NCI-H2081 treated with DMSO at 0.1 percent for 48 hours (cell line): Measurements from ENCODE around the gene CHD9.
A peak's percentile ranks its signal among the peaks of the same experiment; 100 is the strongest.

Experiments
- DNase-seq: peaks from one replicate; lab custom pipeline; 2025; lab: John Stamatoyannopoulos, UW

CHD9 gene

DNA sequence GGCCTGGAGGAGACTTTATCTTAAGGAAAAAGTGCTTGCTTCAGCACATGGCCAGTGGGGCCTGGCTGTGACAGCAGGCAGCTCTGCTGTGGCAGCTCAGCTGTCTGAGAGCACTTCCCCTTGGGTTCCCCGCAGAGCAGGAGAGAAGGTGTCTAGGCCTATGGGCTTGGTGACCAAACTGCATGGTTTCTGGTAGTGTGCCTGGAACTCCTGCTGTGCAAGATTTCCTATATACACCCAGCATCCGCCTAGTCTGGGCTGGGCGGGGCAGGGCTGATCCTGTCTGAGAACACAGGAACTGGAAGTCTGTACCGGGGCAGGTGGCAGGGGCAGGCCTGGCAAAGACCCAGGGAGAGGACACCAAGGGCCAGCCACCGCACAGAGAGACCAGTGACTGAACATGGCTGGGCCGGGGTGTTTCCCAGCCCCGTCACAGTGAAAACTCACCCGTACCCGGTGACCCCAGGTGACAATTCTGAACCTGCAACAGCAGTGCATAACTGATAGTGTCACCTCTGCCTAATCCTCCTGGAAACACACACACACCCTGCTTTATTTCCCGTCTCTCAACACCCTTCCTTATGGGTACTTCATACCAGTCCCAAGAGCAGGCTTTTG, 39.3 kb downstream of the CHD9 start:
- DNase-seq, result peak; percentile 33

- DNase-seq, result no peak
These were observed 42.4 kb downstream of the CHD9 start for GRCh38 chr16:53097190-53097589.

GRCh38 chr16:53098526-53099317, 43.9 kb downstream of the CHD9 start:
- DNase-seq, result no peak

DNA sequence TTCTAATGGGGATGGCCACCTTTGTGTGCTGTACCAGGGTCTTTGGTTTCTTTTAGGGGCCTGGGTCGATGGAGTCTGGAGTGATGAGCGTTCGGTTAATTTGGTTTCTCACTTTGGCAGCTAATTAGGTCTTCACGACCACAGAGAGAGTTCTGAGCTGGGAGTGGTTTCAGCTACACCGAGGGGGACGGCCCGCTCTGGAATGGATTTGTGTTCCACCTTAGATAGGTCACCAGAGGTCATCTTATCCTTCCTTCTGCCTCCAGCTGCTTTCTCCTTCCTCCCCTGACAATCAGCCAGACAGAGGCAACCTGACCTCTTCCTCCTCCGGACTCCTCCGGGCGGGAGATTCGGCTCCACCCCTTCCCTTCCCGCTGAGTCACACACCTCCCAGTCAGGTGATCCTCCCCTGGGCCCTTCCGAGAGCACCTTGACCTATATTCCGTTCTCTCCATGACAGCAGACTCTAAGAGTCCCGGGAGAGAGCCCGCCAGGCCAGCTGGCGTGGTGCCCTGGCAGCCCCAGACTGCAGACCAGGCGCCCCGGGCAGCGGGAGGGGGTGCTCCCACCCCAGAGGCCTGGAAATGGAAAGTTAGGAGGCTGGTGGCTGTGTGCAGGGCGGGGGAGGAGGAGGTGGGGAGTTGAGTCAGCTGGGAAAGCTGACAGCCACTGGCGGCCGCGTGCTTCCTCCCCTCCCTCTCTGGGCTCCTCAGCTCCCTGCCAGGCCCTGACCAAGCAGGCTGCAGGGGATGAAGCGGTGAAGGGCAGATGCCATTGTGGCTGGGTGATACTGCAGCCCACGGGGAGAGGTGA, 44.7 kb downstream of the CHD9 start:
- peak; percentile 52 for DNase-seq

- DNase-seq, result no peak
These were observed 45.4 kb downstream of the CHD9 start for GRCh38 chr16:53100131-53100748.

- DNase-seq, result no peak
These were observed 46.1 kb downstream of the CHD9 start for GRCh38 chr16:53100889-53101288.

- DNase-seq, result no peak
These were observed 49.0 kb downstream of the CHD9 start for GRCh38 chr16:53103811-53104210.

GRCh38 chr16:53105565-53105964, 50.8 kb downstream of the CHD9 start:
- DNase-seq, result no peak

DNA sequence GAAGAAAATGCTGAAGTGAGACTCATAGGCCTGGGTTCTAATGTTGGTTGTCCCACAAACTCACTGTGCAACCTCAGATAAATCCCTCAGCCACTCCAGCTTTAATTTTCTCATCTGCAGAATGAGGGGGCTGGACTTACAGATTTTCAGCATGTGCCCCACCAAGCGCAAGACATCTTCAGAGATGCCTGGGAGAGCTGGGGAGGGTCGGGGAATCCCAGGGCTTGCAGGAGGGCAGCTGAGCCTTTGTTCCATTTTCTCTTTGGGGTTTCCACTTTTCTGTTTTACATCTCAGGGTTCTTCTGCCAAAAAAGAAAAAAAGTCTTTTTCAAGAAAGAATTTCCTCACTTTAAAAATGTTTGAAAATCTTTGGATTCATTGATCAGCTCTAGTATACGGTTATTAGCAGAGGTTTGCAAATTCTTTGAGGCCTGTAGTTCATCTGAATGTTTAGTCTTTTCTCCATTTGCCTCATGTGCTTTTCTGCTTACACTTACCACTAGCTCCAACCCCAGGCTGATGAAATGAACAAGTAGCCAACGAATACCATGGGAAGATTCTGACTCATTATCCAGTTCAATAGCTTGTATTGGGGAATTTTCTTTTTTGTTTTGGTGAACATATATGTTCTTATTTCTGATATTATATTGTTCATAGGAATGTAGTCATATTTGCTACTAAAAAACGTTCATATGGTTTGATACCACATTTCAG, 56.4 kb downstream of the CHD9 start:
- DNase-seq, result no peak

- DNase-seq, result no peak
These were observed 57.2 kb downstream of the CHD9 start for GRCh38 chr16:53112015-53112414.

GRCh38 chr16:53115047-53115446, 60.3 kb downstream of the CHD9 start:
- DNase-seq, result no peak

- no peak for DNase-seq
These were observed 61.0 kb downstream of the CHD9 start for GRCh38 chr16:53115773-53116172.

DNA sequence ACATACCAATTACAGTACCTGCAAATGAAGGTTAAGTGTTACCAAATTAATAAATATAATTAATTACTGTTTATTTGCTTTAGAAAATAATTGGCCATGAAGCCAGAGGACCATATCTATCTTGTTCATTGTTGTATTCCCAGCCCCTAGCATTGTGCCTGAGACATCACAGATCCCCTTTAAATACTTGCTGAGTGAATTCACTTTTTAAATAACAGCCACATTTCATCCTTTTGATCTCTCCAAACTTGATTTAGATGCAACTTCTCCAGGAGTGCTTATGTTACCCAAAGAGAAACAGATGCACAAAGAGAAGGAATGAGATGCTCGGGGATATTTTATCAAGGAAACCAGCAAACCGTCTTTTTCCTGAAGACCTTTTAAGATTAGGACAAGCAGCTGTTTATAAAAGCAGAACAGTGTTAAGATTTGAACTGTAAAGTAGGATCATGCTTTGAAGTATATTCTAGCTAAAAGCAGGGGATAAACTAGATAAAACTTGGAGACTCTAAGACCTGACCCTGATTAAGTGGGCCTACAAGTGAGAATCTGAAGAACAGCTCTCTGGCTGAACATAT, 66.3 kb downstream of the CHD9 start:
- DNase-seq, result no peak

DNA sequence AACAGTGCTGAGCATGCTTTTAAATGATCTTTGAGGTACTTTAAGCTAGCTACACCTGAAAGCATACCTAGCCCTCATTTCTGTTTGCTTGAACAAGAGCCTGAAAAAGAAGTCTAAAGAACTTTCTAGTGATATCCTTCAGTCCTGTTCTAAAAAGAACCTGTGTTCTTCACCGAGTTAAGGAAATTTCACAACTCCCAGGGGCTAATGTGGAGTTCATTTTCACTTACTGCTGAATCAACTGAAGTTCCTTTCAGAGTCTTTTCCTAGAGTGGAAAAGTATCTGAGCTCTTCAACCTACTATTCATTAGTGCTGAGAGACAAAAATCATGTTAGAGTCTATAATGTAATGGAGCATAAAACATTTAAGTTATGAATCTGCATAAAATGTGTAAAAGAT, 66.9 kb downstream of the CHD9 start:
- DNase-seq, result no peak

- DNase-seq, result no peak
These were observed 69.0 kb downstream of the CHD9 start for GRCh38 chr16:53123747-53124146.

DNA sequence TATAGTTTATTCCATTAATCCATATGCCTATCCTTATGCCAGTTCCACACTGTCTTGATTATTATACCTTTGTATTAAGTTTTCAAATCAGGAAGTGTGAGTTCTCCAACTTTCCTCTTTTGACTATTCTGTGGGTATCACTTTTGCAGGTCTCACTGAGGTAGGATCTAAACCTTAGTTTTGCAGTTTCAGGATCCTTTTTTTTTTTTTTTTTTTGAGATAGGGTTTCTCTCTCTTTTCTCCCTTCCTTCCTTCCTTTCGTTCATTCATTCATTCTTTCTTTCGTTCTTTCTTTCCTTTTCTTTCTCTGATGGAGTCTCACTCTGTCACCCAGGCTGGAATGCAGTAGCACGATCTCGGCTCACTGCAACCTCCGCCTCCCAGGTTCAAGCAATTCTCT, 71.6 kb downstream of the CHD9 start:
- no peak for DNase-seq

GRCh38 chr16:53129281-53130158, 74.7 kb downstream of the CHD9 start:
- DNase-seq, result no peak

DNA sequence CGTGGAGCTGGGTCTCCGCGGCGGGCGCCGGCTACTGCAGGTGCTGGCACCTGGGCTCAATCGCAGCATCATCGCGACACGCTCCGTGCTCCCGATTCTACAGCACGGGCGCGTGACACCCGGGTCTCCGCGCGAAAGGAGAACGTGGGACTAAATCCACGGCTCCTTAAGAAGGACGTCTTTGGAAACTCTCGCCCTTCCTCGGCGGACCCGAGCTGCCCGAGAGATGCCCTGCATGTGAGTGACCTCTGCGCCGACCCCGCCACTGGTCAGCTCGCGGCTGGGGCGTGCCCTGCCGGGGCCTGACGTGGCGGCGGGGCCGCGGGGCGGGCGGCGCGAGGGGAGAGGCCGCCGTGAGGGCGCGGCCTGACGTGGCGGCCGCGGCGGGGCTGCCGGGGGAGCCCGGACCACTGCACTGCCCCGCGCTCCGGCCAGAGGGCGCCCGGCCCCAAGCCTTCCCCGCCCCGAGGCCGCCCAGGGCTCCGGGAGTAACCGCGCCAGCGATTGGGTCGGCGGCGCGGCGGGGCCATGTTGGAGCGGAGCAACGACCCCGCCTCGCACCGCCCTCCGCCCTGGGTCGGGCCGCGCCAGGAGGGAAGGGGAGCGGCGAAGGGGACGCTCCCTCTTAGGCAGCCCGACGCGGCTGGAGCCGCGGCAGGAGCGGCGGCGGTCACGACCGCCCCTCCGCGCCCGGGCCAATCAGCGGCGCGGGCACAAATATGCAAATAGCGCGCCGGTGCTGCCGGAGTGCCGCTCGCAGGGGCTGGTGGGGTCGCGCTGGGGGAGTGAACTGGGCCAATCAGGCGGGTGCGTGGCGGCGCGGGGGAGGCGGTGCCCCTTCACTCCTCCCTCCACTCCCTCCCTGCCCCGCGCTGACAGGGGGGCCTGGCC, 75.6 kb downstream of the CHD9 start:
- DNase-seq, result peak; percentile 63

- no peak for DNase-seq
These were observed 76.2 kb downstream of the CHD9 start for GRCh38 chr16:53131050-53131362.
